Natural killer cell (primary cell): ENCODE measurements around the gene ANKRD39. TPM values are rescaled to one million over a fixed set of nuclear protein-coding genes. Genes with fewer than 3 reads are reported as not detected.
A peak's percentile ranks its signal among the peaks of the same experiment; 100 is the strongest.

ENCODE experiments used
- ATAC-seq, 3 donors: fragments of 150-1000 bp in 2 of 3; fragments of 200-7000 bp in 1 of 3; cut with Tn5 transposase; 1 replicate in 1 of 3; 2 replicates in 2 of 3; pipeline ENCODE4 v1.10.0; 2021; ENCODE audit warnings: mild to moderate bottlenecking in 2 of 3, moderate library complexity in 2 of 3
- DNase-seq, 2 donors: peaks; one replicate each; pipeline versions ENCODE4 v3.0.0 to v3.0.0-alpha.2; 2013 to 2021; ENCODE audit warnings: mixed read lengths in 1 of 2
- H3K27ac ChIP-seq: one replicate; pipeline ENCODE4 v1.5.1; 2013; ENCODE audit warnings: mild to moderate bottlenecking, low read length
- H3K27me3 ChIP-seq: one replicate; pipeline ENCODE4 v1.6.1; 2013; ENCODE audit warnings: low read length; ENCODE audit not compliant: control insufficient read depth, insufficient read depth
- H3K36me3 ChIP-seq: one replicate; pipeline ENCODE4 v1.6.1; 2013; ENCODE audit warnings: low read length; ENCODE audit not compliant: control insufficient read depth, insufficient read depth
- H3K4me1 ChIP-seq: one replicate; pipeline ENCODE4 v1.6.1; 2013; ENCODE audit warnings: low read length; ENCODE audit not compliant: control insufficient read depth, insufficient read depth
- H3K4me3 ChIP-seq: one replicate; pipeline ENCODE4 v1.5.1; 2013; ENCODE audit warnings: low read length
- H3K9me3 ChIP-seq: one replicate; pipeline ENCODE4 v1.6.1; 2013; ENCODE audit warnings: low read length; ENCODE audit not compliant: control insufficient read depth, insufficient read depth
- H3K27ac Mint-ChIP-seq, 2 donors: one replicate each; pipeline ENCODE4 v1.8.0; 2022; ENCODE audit warnings: mild to moderate bottlenecking in 2 of 2, mixed read lengths in 2 of 2, moderate library complexity in 1 of 2
- H3K27me3 Mint-ChIP-seq, 2 donors: one replicate each; pipeline ENCODE4 v1.8.0; 2022; ENCODE audit warnings: low read depth in 2 of 2, mixed read lengths in 2 of 2
- H3K36me3 Mint-ChIP-seq: one replicate; pipeline ENCODE4 v1.8.0; 2022; ENCODE audit warnings: mixed read lengths
- H3K4me1 Mint-ChIP-seq, 2 donors: one replicate each; pipeline ENCODE4 v1.8.0; 2022; ENCODE audit warnings: mixed read lengths in 2 of 2
- H3K4me3 Mint-ChIP-seq: one replicate; pipeline ENCODE4 v1.8.0; 2022; ENCODE audit warnings: mild to moderate bottlenecking, moderate library complexity, mixed read lengths
- H3K9me3 Mint-ChIP-seq, 2 donors: one replicate each; pipeline ENCODE4 v1.8.0; 2022; ENCODE audit warnings: mixed read lengths in 2 of 2
- WGBS: methylation state at CpG from one replicate; pipeline ENCODE4 v1.1.7; 2013; ENCODE audit warnings: missing lambda C conversion rate; ENCODE audit not compliant: insufficient coverage; 5-methylcytosine and 5-hydroxymethylcytosine counted together
- intact Hi-C: fragments of 100-400 bp; cut with micrococcal nuclease; formaldehyde crosslinking; loops from one replicate; pipeline ENCODE4 v1.14.2; 2022
- total RNA-seq, 4 donors: library from RNA; stranded (reverse); fragments of 120-200 nt in 1 of 4; gene quantifications; one replicate each; pipeline versions ENCODE4 v1.2.3 to v1.2.4, GENCODE V29; 2013 to 2022
- TF ChIP-seq, protein P1 (sequence below): fragments of 200-600 bp; IDR thresholded peaks from one replicate; pipeline ENCODE4 v1.8.0; 2022; ENCODE audit warnings: antibody characterized with exemption

Gene ANKRD39
- total RNA-seq, 3 donors from 2014 or later (not counting 1 experiment from before 2014, with no cell fraction given) = 15.5 to 22.3 (median 21.6) TPM

DNA sequence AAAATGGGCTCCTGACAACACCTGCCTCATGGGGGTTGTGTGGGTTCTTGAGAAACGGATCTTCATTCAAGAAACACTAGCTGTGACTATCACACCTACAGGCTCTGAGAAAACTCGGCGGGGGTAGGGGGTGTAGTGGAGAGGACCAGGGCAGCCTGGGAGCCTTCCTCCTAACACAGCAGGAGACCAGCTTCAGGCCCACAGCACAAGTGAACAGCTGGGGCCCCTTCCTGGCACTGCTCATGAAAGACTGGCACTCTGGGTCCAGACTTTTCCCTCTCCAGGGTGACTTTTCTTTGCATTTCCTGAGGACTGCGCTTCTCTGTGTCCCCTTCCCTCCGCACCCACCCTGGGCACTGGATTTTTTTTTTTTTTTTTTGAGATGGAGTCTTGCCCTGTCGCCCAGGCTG is 19.2 kb upstream of the ANKRD39 start:
- WGBS = 98% methylated on average over 3 of the region's 6 CpGs
- no peak overlapping the region for H3K4me3 ChIP-seq
- Mint-ChIP-seq H3K36me3 (no peaks in the 10 kb centered on the region), H3K27ac (peak overlapping the region in 1 of 2 donors; percentile 80), H3K9me3 (no peaks in the 10 kb centered on the region), H3K4me1 (peaks cover 9 to 23% of the 10 kb centered on the region in 2 donors), H3K27me3 (no peaks in the 10 kb centered on the region), H3K4me3 (no peak overlapping the region)
- no peaks in the 10 kb centered on the region for H3K36me3 ChIP-seq
- DNase-seq (no peak), ATAC-seq (peak; percentile 45 to 73 (median 72))
- TF ChIP-seq, protein P1, sequence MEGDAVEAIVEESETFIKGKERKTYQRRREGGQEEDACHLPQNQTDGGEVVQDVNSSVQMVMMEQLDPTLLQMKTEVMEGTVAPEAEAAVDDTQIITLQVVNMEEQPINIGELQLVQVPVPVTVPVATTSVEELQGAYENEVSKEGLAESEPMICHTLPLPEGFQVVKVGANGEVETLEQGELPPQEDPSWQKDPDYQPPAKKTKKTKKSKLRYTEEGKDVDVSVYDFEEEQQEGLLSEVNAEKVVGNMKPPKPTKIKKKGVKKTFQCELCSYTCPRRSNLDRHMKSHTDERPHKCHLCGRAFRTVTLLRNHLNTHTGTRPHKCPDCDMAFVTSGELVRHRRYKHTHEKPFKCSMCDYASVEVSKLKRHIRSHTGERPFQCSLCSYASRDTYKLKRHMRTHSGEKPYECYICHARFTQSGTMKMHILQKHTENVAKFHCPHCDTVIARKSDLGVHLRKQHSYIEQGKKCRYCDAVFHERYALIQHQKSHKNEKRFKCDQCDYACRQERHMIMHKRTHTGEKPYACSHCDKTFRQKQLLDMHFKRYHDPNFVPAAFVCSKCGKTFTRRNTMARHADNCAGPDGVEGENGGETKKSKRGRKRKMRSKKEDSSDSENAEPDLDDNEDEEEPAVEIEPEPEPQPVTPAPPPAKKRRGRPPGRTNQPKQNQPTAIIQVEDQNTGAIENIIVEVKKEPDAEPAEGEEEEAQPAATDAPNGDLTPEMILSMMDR = no peak
- no peaks in the 10 kb centered on the region for H3K9me3 ChIP-seq
- H3K27ac ChIP-seq = no peak overlapping the region
- intact Hi-C loops = loop anchor here (5.0 kb wide), 1 partner anchor 35 kb away; no protein-coding TSS in a partner anchor
- H3K4me1 ChIP-seq = peaks cover 42% of the 10 kb centered on the region
- no peaks in the 10 kb centered on the region for H3K27me3 ChIP-seq

DNA sequence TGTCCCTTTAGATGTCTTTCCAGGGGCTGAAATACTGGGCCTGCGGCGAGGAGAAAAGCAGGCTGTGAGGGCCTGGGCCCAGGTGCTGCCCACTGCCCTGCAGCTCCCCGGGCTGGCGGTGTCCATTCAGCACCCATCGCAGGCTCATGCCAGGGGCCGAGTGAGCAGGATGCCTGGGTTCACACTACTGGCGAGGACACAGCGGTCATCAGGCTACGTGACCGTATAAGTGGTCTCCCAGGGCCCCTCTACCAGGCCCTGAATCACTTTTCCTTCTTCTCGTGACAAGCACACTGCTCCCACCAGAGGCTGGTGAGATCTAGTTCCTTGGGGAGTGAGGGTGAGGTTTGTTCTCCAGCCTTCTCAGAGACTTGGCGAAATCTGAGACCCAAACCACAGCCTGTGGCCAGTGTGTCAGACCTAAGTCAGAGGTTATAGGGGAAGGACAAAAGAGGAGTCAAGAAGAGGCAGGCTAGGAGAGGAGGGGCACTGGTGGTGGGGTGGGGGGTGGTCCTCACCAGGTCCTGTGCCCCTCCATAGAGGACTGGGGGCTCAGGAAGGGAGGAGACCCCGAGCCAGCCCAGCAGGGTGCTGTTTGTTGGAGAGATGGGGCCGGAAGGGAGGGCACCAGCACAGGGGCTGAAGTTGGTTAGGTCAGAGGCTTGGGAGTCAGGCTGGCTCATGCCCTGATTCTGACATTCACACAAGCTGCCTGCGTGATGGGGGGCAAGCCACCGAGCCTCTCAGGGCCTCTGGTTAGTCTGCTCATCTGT is 18.6 kb upstream of the ANKRD39 start:
- no peaks in the 10 kb centered on the region for H3K36me3 Mint-ChIP-seq
- WGBS = 76% methylated on average over 15 of the region's 16 CpGs
- TF ChIP-seq, protein P1 = no peak
- no peaks in the 10 kb centered on the region for H3K27me3 Mint-ChIP-seq
- Histone ChIP-seq H3K9me3 (no peaks in the 10 kb centered on the region), H3K4me1 (peaks cover 42% of the 10 kb centered on the region), H3K27me3 (no peaks in the 10 kb centered on the region), H3K4me3 (no peak overlapping the region), H3K36me3 (no peaks in the 10 kb centered on the region), H3K27ac (no peak overlapping the region)
- no peak overlapping the region for H3K4me3 Mint-ChIP-seq
- DNase-seq (no peak), ATAC-seq (peak; percentile 9 to 57 (median 36))
- peak overlapping the region in 1 of 2 donors; percentile 80 for H3K27ac Mint-ChIP-seq
- no peaks in the 10 kb centered on the region for H3K9me3 Mint-ChIP-seq
- H3K4me1 Mint-ChIP-seq = peaks cover 9 to 23% of the 10 kb centered on the region in 2 donors
- intact Hi-C loops = loop anchor here (5.0 kb wide), 1 partner anchor 36 kb away; no protein-coding TSS in a partner anchor

DNA sequence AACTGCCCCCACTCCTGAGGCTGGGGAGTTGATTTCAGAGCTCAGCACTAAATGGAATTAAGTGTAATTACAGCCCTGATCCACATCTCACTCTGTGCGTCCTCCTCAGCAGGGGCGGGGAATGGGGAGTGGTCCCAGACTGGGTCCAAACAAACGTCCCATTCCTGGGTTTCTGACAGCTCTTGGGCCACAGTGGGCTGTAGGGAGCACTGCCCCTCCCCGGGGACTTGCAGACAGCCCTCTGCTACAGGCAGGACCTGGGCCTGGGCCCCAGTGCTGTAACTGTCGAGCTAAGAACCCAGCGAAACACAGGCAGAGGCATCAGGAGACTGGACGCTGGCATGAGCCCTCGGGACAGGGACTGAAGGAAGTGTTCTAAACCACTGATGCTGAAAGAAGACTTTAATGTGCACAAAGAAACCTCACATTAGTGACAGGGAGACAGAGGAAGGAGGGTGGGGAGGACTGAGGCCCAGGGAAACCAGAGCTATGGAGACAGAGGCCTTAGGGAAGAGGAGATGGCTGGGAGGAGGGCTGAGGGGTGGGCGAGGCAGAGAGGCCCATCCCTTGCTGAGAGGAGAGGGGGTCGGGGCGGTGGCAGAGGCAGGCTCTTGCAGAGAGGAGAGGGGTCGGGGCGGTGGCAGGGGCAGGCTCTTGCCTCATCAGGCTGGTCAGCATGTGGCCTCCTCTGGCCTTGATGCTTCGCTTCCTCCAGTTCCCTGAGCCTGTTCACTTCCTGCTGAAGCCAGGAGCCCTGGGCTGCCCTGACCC is 17.9 kb upstream of the ANKRD39 start:
- peak overlapping the region in 1 of 2 donors; percentile 80 for H3K27ac Mint-ChIP-seq

More for the DNA sequence above, 17.9 kb upstream of the ANKRD39 start:
- H3K9me3 Mint-ChIP-seq = no peaks in the 10 kb centered on the region
- no peak overlapping the region for H3K4me3 Mint-ChIP-seq
- no peak overlapping the region for H3K4me3 ChIP-seq
- H3K36me3 ChIP-seq = no peaks in the 10 kb centered on the region
- no peaks in the 10 kb centered on the region for H3K9me3 ChIP-seq
- no peaks in the 10 kb centered on the region for H3K27me3 Mint-ChIP-seq
- intact Hi-C loops = loop anchor here (5.0 kb wide), 1 partner anchor 37 kb away; no protein-coding TSS in a partner anchor
- ATAC-seq (no peak), DNase-seq (no peak)
- H3K27me3 ChIP-seq = no peaks in the 10 kb centered on the region
- H3K4me1 ChIP-seq = peaks cover 48% of the 10 kb centered on the region
- no peak overlapping the region for H3K27ac ChIP-seq
- 90% methylated on average over 14 of the region's 14 CpGs for WGBS
- TF ChIP-seq, protein P1 = no peak
- H3K36me3 Mint-ChIP-seq = no peaks in the 10 kb centered on the region
- H3K4me1 Mint-ChIP-seq = peaks cover 14 to 28% of the 10 kb centered on the region in 2 donors
